WTC11 (cell line): ENCODE results near the gene CAMK2B. TPM values are rescaled to one million over a fixed set of nuclear protein-coding genes. Genes with fewer than 3 reads are reported as not detected.

Experiments
- ATAC-seq: fragments of 200-7000 bp; cut with Tn5 transposase; 2 replicates; pipeline ENCODE4 v1.10.0; 2021; ENCODE audit warnings: mild to moderate bottlenecking, moderate library complexity
- CTCF ChIA-PET: fragments of 300-600 bp; sonication (Branson Sonifier 250); formaldehyde crosslinking; loops from one replicate; lab custom pipeline; 2021; ENCODE audit warnings: antibody characterized with exemption; lab: Charles Lee
- POLR2A ChIA-PET: fragments of 350-600 bp; sonication (Branson Sonifier 250); formaldehyde crosslinking; loops from one replicate; lab custom pipeline; 2021; ENCODE audit warnings: antibody characterized with exemption; lab: Charles Lee
- DNase-seq: peaks from one replicate; pipeline ENCODE4 v3.0.0; 2021; ENCODE audit warnings: low spot score
- H3K27ac Mint-ChIP-seq: 2 replicates; pipeline ENCODE4 v1.8.0; 2021; ENCODE audit warnings: mixed read lengths
- H3K27me3 Mint-ChIP-seq: 2 replicates; pipeline ENCODE4 v1.8.0; 2021; ENCODE audit warnings: low read depth, mild to moderate bottlenecking, moderate library complexity, mixed read lengths
- H3K36me3 Mint-ChIP-seq: 2 replicates; pipeline ENCODE4 v1.8.0; 2021; ENCODE audit warnings: mixed read lengths
- H3K4me1 Mint-ChIP-seq: 2 replicates; pipeline ENCODE4 v1.8.0; 2022; ENCODE audit warnings: mixed read lengths
- H3K4me3 Mint-ChIP-seq: 2 replicates; pipeline ENCODE4 v1.8.0; 2021; ENCODE audit warnings: mild to moderate bottlenecking, moderate library complexity, mixed read lengths
- H3K9me3 Mint-ChIP-seq: 2 replicates; pipeline ENCODE4 v1.8.0; 2021; ENCODE audit warnings: mixed read lengths
- AFF4 ChIP-seq: sonication (generic); formaldehyde crosslinking; IDR thresholded peaks from 2 replicates; pipeline ENCODE4 v1.8.1; 2023; ENCODE audit warnings: mild to moderate bottlenecking, missing genetic modification reagents, borderline replicate concordance
- ATF3 ChIP-seq: sonication (generic); formaldehyde crosslinking; conservative IDR thresholded peaks from 2 replicates; pipeline ENCODE4 v1.8.1; 2022; ENCODE audit warnings: mild to moderate bottlenecking, missing genetic modification reagents
- E2F4 ChIP-seq: sonication (generic); formaldehyde crosslinking; IDR thresholded peaks from 2 replicates; pipeline ENCODE4 v1.8.1; 2022; ENCODE audit warnings: low read depth, mild to moderate bottlenecking, moderate library complexity, missing genetic modification reagents, borderline replicate concordance
- ERG ChIP-seq: fragments of 250-450 bp; sonication (Bioruptor Pico); IDR thresholded peaks from 2 replicates; pipeline ENCODE4 v1.8.0; 2021; ENCODE audit warnings: mild to moderate bottlenecking
- FOXJ3 ChIP-seq: sonication (generic); formaldehyde crosslinking; IDR thresholded peaks from 2 replicates; pipeline ENCODE4 v1.9.0; 2021; ENCODE audit warnings: missing genetic modification reagents, mild to moderate bottlenecking, borderline replicate concordance
- FOXK1 ChIP-seq: sonication (generic); formaldehyde crosslinking; IDR thresholded peaks from 2 replicates; pipeline ENCODE4 v1.8.0; 2022; ENCODE audit warnings: mild to moderate bottlenecking, moderate library complexity, missing genetic modification reagents
- HMGXB4 ChIP-seq: sonication (generic); formaldehyde crosslinking; IDR thresholded peaks from 2 replicates; pipeline ENCODE4 v1.8.1; 2023; ENCODE audit warnings: mild to moderate bottlenecking, moderate library complexity, missing genetic modification reagents
- NR1H2 ChIP-seq: sonication (generic); formaldehyde crosslinking; IDR thresholded peaks from 2 replicates; pipeline ENCODE4 v1.9.0; 2021; ENCODE audit warnings: mild to moderate bottlenecking, moderate library complexity, missing genetic modification reagents
- SMAD4 ChIP-seq: sonication (generic); formaldehyde crosslinking; IDR thresholded peaks from 2 replicates; pipeline ENCODE4 v1.8.0; 2022; ENCODE audit warnings: mild to moderate bottlenecking, missing genetic modification reagents
- SOX15 ChIP-seq: fragments of 250-450 bp; sonication (Bioruptor Pico); IDR thresholded peaks from 2 replicates; pipeline ENCODE4 v1.9.0; 2021; ENCODE audit warnings: mild to moderate bottlenecking
- TEAD1 ChIP-seq: sonication (generic); formaldehyde crosslinking; IDR thresholded peaks from 2 replicates; pipeline ENCODE4 v1.8.0; 2022; ENCODE audit warnings: mild to moderate bottlenecking, missing genetic modification reagents
- USF1 ChIP-seq: sonication (generic); formaldehyde crosslinking; IDR thresholded peaks from 2 replicates; pipeline ENCODE4 v1.8.0; 2022; ENCODE audit warnings: mild to moderate bottlenecking, missing genetic modification reagents
- USF2 ChIP-seq: sonication (generic); formaldehyde crosslinking; IDR thresholded peaks from 2 replicates; pipeline ENCODE4 v1.8.1; 2023; ENCODE audit warnings: mild to moderate bottlenecking, missing genetic modification reagents, moderate library complexity
- ZNF219 ChIP-seq: sonication (generic); formaldehyde crosslinking; IDR thresholded peaks from 2 replicates; pipeline ENCODE4 v1.8.0; 2023; ENCODE audit warnings: missing genetic modification reagents, mild to moderate bottlenecking, borderline replicate concordance
- ZNF232 ChIP-seq: sonication (generic); formaldehyde crosslinking; IDR thresholded peaks from 2 replicates; pipeline ENCODE4 v1.8.0; 2022; ENCODE audit warnings: mild to moderate bottlenecking, missing genetic modification reagents
- ZNF263 ChIP-seq: sonication (generic); formaldehyde crosslinking; IDR thresholded peaks from 2 replicates; pipeline ENCODE4 v1.8.1; 2022; ENCODE audit warnings: low read depth, mild to moderate bottlenecking, moderate library complexity, missing genetic modification reagents
- ZNF423 ChIP-seq: fragments of 250-450 bp; sonication (Bioruptor Pico); IDR thresholded peaks from 2 replicates; pipeline ENCODE4 v2.1.2; 2022; ENCODE audit warnings: mild to moderate bottlenecking, moderate library complexity
- ZNF512 ChIP-seq: sonication (generic); formaldehyde crosslinking; IDR thresholded peaks from 2 replicates; pipeline ENCODE4 v1.8.1; 2022; ENCODE audit warnings: missing genetic modification reagents, borderline replicate concordance
- ZNF671 ChIP-seq: fragments of 250-450 bp; sonication (Bioruptor Pico); IDR thresholded peaks from 2 replicates; pipeline ENCODE4 v1.8.0; 2021; ENCODE audit warnings: mild to moderate bottlenecking
- total RNA-seq: library from RNA; stranded (reverse); gene quantifications from 3 replicates; pipeline ENCODE4 v1.2.3, GENCODE V29; 2021

CAMK2B gene
- total RNA-seq, 1 experiment from 2014 or later, result 0.44 TPM

- Mint-ChIP-seq H3K9me3 (no peaks in the 10 kb centered on the region), H3K4me3 (no peak overlapping the region), H3K27me3 (no peaks in the 10 kb centered on the region), H3K27ac (no peak overlapping the region), H3K36me3 (no peaks in the 10 kb centered on the region), H3K4me1 (peaks cover 26% of the 10 kb centered on the region)
- TF ChIP-seq USF2 (no peak), ATF3 (CRISPR knock-in tag) (no peak), ZNF423 (CRISPR knock-in tag) (no peak), ZNF263 (CRISPR knock-in tag) (no peak), ERG (no peak), ZNF232 (CRISPR knock-in tag) (no peak), AFF4 (no peak), ZNF219 (CRISPR knock-in tag) (no peak), FOXJ3 (CRISPR knock-in tag) (no peak), SMAD4 (CRISPR knock-in tag) (no peak), NR1H2 (CRISPR knock-in tag) (no peak), FOXK1 (CRISPR knock-in tag) (no peak), SOX15 (no peak), E2F4 (CRISPR knock-in tag) (no peak), TEAD1 (CRISPR knock-in tag) (no peak), ZNF671 (no peak)
- ATAC-seq, result no peak
- DNase-seq, result peak; percentile 5
- ChIA-PET POLR2A (no interaction called here), CTCF (interaction anchor here (0.8 to 1.6 kb wide), 5 partner anchors 10 to 155 kb away, joined by 3 to 13 read pairs (median 3); partner anchors contain the start of gene PGAM2)
Observed at GRCh38 chr7:44220358-44221112, 104.9 kb downstream of the CAMK2B start.

GRCh38 chr7:44220046-44220357, 105.4 kb downstream of the CAMK2B start:
- Mint-ChIP-seq H3K36me3 (no peaks in the 10 kb centered on the region), H3K4me1 (peaks cover 26% of the 10 kb centered on the region), H3K27ac (no peak overlapping the region)
- DNase-seq, result peak; percentile 8
- CTCF ChIA-PET, result interaction anchor here (3.5 kb wide), 1 partner anchor 89 kb away, joined by 21 read pairs; no protein-coding TSS in a partner anchor
- TF ChIP-seq HMGXB4 (CRISPR knock-in tag) (no peak), ZNF232 (CRISPR knock-in tag) (no peak), FOXK1 (CRISPR knock-in tag) (no peak), ZNF512 (no peak), USF1 (CRISPR knock-in tag) (no peak)
- TF ChIP-seq, all 79 proteins: peak for 0
- H3K9me3 Mint-ChIP-seq, result no peaks in the 10 kb centered on the region
- POLR2A ChIA-PET, result no interaction called here
- ATAC-seq, result no peak
- no peak overlapping the region for H3K4me3 Mint-ChIP-seq
- H3K27me3 Mint-ChIP-seq, result no peaks in the 10 kb centered on the region
